ENCODE measurements around the gene HIBADH. TPM values are rescaled to one million over a fixed set of nuclear protein-coding genes. Genes with fewer than 3 reads are reported as not detected.

HIBADH gene
- polyA plus RNA-seq, 2 donors = 5.5 to 11.4 TPM

DNA sequence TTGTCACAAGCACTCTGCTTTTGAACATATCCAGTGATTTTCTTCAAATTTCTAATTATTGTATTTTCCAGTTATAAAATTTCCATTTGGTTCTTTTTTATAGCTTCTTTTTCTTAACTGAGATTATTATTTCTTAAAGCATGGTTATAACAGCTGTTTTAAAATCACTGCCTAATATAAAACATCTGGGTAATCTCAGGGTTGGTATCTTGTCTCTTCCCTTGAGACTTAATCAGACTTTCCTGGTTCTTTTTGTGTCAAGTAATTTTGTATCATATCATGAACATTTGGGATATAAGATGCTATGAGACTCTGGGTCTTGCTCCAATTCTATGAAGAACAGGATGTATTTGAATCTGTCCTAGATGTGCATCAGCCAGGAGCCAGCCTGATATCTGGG, 93.6 kb downstream of the HIBADH start:
- Histone ChIP-seq H3K36me3 (ENCODE audit: control insufficient read depth in 2 of 2, insufficient read depth in 2 of 2, low read length in 1 of 2) (no peaks in the 10 kb centered on the region), H3K4me1 (ENCODE audit: control insufficient read depth in 2 of 2, insufficient read depth in 2 of 2, low read length in 1 of 2) (no peaks in the 10 kb centered on the region), H3K27me3 (ENCODE audit: control insufficient read depth in 1 of 2, insufficient read depth in 2 of 2, low read length in 2 of 2) (no peaks in the 10 kb centered on the region), H3K9me3 (ENCODE audit: control insufficient read depth in 2 of 2, insufficient read depth in 1 of 2, low read depth in 1 of 2, low read length in 1 of 2) (no peaks in the 10 kb centered on the region), H3K4me3 (ENCODE audit: low read depth in 1 of 2, low read length in 2 of 2) (no peak overlapping the region), H3K27ac (ENCODE audit: low read depth in 2 of 2, low read length in 1 of 2) (no peak overlapping the region)

DNA sequence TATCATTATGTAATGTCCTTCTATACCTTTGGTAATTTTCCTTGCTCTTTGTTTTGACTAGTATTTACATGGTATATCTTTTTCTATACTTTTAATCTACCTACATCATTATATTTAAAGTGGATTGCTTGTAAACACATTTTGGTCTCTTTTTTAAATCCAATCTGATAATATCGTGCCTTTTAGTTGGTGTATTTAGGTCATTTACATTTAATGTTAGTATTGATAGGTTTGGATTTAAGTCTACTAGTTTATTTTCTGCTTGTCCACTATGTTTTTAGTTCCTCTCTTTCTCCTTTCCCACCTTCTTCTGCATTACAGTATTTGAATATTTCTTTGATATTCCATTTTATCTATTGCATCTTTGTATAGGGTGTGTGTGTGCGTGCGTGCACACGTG, 95.4 kb downstream of the HIBADH start:
- Histone ChIP-seq H3K4me3 (ENCODE audit: low read depth in 1 of 2, low read length in 2 of 2) (no peak overlapping the region), H3K27ac (ENCODE audit: low read depth in 2 of 2, low read length in 1 of 2) (no peak overlapping the region), H3K9me3 (ENCODE audit: control insufficient read depth in 2 of 2, insufficient read depth in 1 of 2, low read depth in 1 of 2, low read length in 1 of 2) (no peaks in the 10 kb centered on the region), H3K27me3 (ENCODE audit: control insufficient read depth in 1 of 2, insufficient read depth in 2 of 2, low read length in 2 of 2) (no peaks in the 10 kb centered on the region), H3K4me1 (ENCODE audit: control insufficient read depth in 2 of 2, insufficient read depth in 2 of 2, low read length in 1 of 2) (no peaks in the 10 kb centered on the region), H3K36me3 (ENCODE audit: control insufficient read depth in 2 of 2, insufficient read depth in 2 of 2, low read length in 1 of 2) (no peaks in the 10 kb centered on the region)
- 99% methylated on average over 4 of the region's 4 CpGs for WGBS, 2 donors

DNA sequence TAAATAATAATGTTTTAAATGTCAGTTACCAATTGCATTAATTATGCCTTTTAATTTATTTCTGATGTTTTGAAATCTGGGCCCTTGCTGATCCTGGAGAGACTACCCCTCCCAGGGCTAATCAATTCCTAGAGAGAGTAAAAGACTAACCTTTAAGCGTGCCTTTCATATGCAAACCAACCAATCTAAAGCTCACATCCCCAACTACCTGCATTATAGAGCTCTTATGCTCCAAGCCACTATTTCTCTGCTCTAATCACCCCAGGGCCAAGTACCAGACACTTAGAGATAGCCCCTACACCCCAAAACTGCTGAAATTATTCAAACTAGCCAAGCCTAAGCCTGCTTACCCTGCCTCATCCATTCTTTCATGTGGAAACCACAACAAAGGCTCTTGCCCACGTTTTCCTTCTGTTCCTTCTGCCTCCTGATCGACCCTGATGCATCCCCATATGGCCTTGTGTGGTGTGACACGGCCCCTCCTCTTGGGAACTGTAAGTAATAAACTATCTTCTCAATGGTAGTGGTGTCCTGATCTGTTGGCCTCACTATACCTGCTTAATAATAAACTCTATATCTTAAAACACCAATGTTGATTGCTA, 97.7 kb downstream of the HIBADH start:
- Histone ChIP-seq H3K4me1 (ENCODE audit: control insufficient read depth in 2 of 2, insufficient read depth in 2 of 2, low read length in 1 of 2) (no peaks in the 10 kb centered on the region), H3K27me3 (ENCODE audit: control insufficient read depth in 1 of 2, insufficient read depth in 2 of 2, low read length in 2 of 2) (no peaks in the 10 kb centered on the region), H3K9me3 (ENCODE audit: control insufficient read depth in 2 of 2, insufficient read depth in 1 of 2, low read depth in 1 of 2, low read length in 1 of 2) (no peaks in the 10 kb centered on the region), H3K4me3 (ENCODE audit: low read depth in 1 of 2, low read length in 2 of 2) (no peak overlapping the region), H3K36me3 (ENCODE audit: control insufficient read depth in 2 of 2, insufficient read depth in 2 of 2, low read length in 1 of 2) (no peaks in the 10 kb centered on the region), H3K27ac (ENCODE audit: low read depth in 2 of 2, low read length in 1 of 2) (no peak overlapping the region)
- WGBS, 2 donors = 72 to 75% methylated on average over 4 of the region's 4 CpGs

DNA sequence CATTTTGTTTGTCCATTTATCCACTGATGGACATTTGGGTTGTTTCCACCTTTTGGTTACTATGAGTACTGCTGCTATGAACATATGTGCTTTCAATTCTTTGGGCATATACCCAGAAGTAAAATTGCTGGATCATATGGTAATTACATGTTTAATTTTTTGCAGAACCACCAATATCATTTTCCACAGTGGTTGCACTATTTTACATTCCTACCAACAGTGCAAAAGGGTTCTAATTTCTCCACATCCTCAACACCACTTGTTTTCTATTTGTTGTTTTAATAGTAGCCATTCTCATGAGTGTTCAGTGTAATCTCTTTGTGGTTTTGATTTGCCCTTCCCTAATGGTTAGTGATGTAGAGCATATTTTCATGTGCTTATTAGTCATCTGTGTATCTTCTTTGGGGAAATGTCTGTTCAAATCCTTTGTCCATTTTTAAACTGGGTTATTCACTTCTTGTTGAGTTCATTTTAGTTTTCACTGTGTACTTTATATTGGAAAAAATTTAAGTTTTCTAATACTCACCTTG, 101.9 kb downstream of the HIBADH start:
- Histone ChIP-seq H3K4me1 (ENCODE audit: control insufficient read depth in 2 of 2, insufficient read depth in 2 of 2, low read length in 1 of 2) (no peaks in the 10 kb centered on the region), H3K36me3 (ENCODE audit: control insufficient read depth in 2 of 2, insufficient read depth in 2 of 2, low read length in 1 of 2) (no peaks in the 10 kb centered on the region), H3K9me3 (ENCODE audit: control insufficient read depth in 2 of 2, insufficient read depth in 1 of 2, low read depth in 1 of 2, low read length in 1 of 2) (no peaks in the 10 kb centered on the region), H3K4me3 (ENCODE audit: low read depth in 1 of 2, low read length in 2 of 2) (no peak overlapping the region), H3K27me3 (ENCODE audit: control insufficient read depth in 1 of 2, insufficient read depth in 2 of 2, low read length in 2 of 2) (no peaks in the 10 kb centered on the region), H3K27ac (ENCODE audit: low read depth in 2 of 2, low read length in 1 of 2) (no peak overlapping the region)

DNA sequence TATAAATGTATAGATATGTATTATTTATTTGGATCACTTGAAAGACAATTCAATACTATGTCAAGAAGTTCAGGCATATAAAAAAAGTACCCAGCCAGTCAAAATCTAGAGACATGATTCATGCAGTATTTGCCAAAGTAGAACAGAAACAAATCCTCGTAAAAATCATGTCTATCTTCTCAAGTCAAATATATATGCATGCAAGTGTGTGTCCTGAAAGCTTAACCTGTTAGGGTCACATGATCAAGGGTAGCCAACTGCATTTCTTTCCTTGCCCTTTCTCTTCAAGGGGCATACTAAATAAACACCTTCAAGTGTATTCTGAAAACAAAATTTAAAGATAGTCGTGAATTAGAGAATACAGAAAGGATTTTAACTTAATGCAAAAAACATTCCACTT, 107.0 kb downstream of the HIBADH start:
- Histone ChIP-seq H3K9me3 (ENCODE audit: control insufficient read depth in 2 of 2, insufficient read depth in 1 of 2, low read depth in 1 of 2, low read length in 1 of 2) (no peaks in the 10 kb centered on the region), H3K36me3 (ENCODE audit: control insufficient read depth in 2 of 2, insufficient read depth in 2 of 2, low read length in 1 of 2) (no peaks in the 10 kb centered on the region), H3K4me3 (ENCODE audit: low read depth in 1 of 2, low read length in 2 of 2) (no peak overlapping the region), H3K4me1 (ENCODE audit: control insufficient read depth in 2 of 2, insufficient read depth in 2 of 2, low read length in 1 of 2) (no peaks in the 10 kb centered on the region), H3K27ac (ENCODE audit: low read depth in 2 of 2, low read length in 1 of 2) (no peak overlapping the region), H3K27me3 (ENCODE audit: control insufficient read depth in 1 of 2, insufficient read depth in 2 of 2, low read length in 2 of 2) (no peaks in the 10 kb centered on the region)
- WGBS, 2 donors = 70 to 85% methylated on average over 2 of the region's 2 CpGs

DNA sequence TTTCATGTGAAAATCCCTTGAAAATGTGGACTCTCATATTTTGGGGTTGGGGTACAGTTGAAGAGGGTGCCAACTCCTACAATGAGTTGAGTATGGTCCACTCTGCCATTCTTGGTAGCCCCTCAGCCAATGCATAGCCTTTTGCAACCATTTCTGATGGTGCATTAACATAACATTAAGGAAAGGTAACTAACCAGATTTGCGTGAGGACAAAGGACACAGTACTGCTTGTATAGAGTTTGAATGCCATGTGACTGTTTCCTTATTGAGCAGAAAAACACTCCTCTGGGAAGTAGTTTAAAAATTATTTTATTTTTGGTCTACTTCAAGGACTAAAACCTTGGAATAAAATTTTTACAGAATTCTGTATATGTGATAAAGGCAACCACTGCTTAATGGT, 107.9 kb downstream of the HIBADH start:
- Histone ChIP-seq H3K4me3 (ENCODE audit: low read depth in 1 of 2, low read length in 2 of 2) (no peak overlapping the region), H3K4me1 (ENCODE audit: control insufficient read depth in 2 of 2, insufficient read depth in 2 of 2, low read length in 1 of 2) (no peaks in the 10 kb centered on the region), H3K9me3 (ENCODE audit: control insufficient read depth in 2 of 2, insufficient read depth in 1 of 2, low read depth in 1 of 2, low read length in 1 of 2) (no peaks in the 10 kb centered on the region), H3K27ac (ENCODE audit: low read depth in 2 of 2, low read length in 1 of 2) (no peak overlapping the region), H3K36me3 (ENCODE audit: control insufficient read depth in 2 of 2, insufficient read depth in 2 of 2, low read length in 1 of 2) (no peaks in the 10 kb centered on the region), H3K27me3 (ENCODE audit: control insufficient read depth in 1 of 2, insufficient read depth in 2 of 2, low read length in 2 of 2) (no peaks in the 10 kb centered on the region)
- 91 to 95% methylated on average over 1 of the region's 1 CpG for WGBS, 2 donors

DNA sequence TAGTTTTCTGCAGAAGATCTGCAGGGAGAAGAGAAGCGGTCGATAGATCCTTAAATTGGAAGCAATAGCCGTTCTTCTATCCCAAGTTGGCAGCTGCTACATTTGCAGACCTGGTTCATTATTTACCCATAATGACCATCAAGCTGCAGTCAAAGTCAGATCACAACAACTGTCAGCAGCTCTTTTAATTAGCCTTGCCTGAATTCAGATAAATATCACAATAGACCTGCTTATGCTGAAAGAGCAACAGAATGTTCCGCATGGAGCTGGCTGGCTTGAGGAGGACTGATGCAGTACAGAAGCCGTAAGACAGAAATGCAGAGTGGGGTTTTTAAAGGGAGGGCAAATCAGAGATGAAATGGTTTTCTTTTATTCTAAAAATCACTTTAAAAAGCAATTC, 109.4 kb downstream of the HIBADH start:
- Histone ChIP-seq H3K4me3 (ENCODE audit: low read depth in 1 of 2, low read length in 2 of 2) (no peak overlapping the region), H3K36me3 (ENCODE audit: control insufficient read depth in 2 of 2, insufficient read depth in 2 of 2, low read length in 1 of 2) (no peaks in the 10 kb centered on the region), H3K27me3 (ENCODE audit: control insufficient read depth in 1 of 2, insufficient read depth in 2 of 2, low read length in 2 of 2) (no peaks in the 10 kb centered on the region), H3K27ac (ENCODE audit: low read depth in 2 of 2, low read length in 1 of 2) (no peak overlapping the region), H3K4me1 (ENCODE audit: control insufficient read depth in 2 of 2, insufficient read depth in 2 of 2, low read length in 1 of 2) (no peaks in the 10 kb centered on the region), H3K9me3 (ENCODE audit: control insufficient read depth in 2 of 2, insufficient read depth in 1 of 2, low read depth in 1 of 2, low read length in 1 of 2) (no peaks in the 10 kb centered on the region)
- WGBS, 2 donors = 93% methylated on average over 5 of the region's 5 CpGs

DNA sequence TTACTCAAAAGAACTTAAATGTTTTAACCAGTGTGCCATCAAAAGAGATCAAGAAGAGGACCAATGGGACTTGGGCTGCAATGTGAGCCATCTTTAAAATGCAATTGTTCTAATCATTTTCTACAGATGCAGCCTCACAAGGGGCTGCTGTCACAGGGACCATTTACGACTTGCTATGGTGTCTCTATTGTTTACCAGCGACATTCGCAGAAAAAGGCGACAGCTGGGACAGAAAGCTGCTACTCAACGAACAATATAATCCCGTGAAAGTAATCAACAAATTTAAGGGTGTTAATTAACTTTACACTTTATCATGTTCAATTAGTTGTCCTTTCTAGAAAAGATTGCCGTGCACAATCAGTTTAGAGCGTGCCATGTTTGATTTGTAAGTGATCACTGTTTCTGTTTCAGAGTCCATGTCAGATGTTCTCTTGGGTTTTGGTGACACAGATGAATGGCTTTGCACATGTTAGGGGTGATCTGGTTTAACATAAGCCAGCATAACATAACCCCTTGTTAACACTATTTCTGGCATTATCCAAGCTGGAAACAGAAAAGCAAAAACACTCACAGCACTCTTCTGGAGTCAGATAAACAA, 110.8 kb downstream of the HIBADH start:
- WGBS, 2 donors = 90 to 93% methylated on average over 8 of the region's 8 CpGs
- H3K9me3 ChIP-seq (ENCODE audit: control insufficient read depth in 2 of 2, insufficient read depth in 1 of 2, low read depth in 1 of 2, low read length in 1 of 2) = no peaks in the 10 kb centered on the region
- H3K27ac ChIP-seq (ENCODE audit: low read depth in 2 of 2, low read length in 1 of 2) = no peak overlapping the region
- no peaks in the 10 kb centered on the region for H3K4me1 ChIP-seq (ENCODE audit: control insufficient read depth in 2 of 2, insufficient read depth in 2 of 2, low read length in 1 of 2)
- H3K36me3 ChIP-seq (ENCODE audit: control insufficient read depth in 2 of 2, insufficient read depth in 2 of 2, low read length in 1 of 2) = no peaks in the 10 kb centered on the region
- H3K27me3 ChIP-seq (ENCODE audit: control insufficient read depth in 1 of 2, insufficient read depth in 2 of 2, low read length in 2 of 2) = no peaks in the 10 kb centered on the region
- H3K4me3 ChIP-seq (ENCODE audit: low read depth in 1 of 2, low read length in 2 of 2) = no peak overlapping the region

DNA sequence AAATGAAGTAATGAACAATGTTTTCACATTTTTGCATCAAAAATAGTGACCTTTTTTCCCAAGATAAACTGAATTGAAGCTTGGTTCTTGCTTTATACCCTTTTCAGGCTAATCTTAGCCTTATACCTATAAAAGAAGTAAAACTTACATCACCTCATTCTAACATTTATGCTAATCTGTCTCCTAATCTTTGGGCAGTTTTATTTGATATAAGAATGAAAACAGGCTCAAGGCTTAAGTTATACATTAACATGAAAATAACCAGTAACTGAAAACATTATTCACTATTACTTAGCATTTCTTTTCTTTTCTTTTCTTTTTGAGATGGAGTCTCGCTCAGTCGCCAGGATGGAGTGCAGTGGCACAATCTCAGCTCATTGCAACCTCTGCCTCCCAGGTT, 113.1 kb downstream of the HIBADH start:
- H3K9me3 ChIP-seq (ENCODE audit: control insufficient read depth in 2 of 2, insufficient read depth in 1 of 2, low read depth in 1 of 2, low read length in 1 of 2) = no peaks in the 10 kb centered on the region
- H3K27ac ChIP-seq (ENCODE audit: low read depth in 2 of 2, low read length in 1 of 2) = no peak overlapping the region
- H3K4me3 ChIP-seq (ENCODE audit: low read depth in 1 of 2, low read length in 2 of 2) = no peak overlapping the region
- H3K4me1 ChIP-seq (ENCODE audit: control insufficient read depth in 2 of 2, insufficient read depth in 2 of 2, low read length in 1 of 2) = no peaks in the 10 kb centered on the region
- H3K36me3 ChIP-seq (ENCODE audit: control insufficient read depth in 2 of 2, insufficient read depth in 2 of 2, low read length in 1 of 2) = no peaks in the 10 kb centered on the region
- WGBS, 2 donors = 97% methylated on average over 2 of the region's 2 CpGs
- H3K27me3 ChIP-seq (ENCODE audit: control insufficient read depth in 1 of 2, insufficient read depth in 2 of 2, low read length in 2 of 2) = no peaks in the 10 kb centered on the region

DNA sequence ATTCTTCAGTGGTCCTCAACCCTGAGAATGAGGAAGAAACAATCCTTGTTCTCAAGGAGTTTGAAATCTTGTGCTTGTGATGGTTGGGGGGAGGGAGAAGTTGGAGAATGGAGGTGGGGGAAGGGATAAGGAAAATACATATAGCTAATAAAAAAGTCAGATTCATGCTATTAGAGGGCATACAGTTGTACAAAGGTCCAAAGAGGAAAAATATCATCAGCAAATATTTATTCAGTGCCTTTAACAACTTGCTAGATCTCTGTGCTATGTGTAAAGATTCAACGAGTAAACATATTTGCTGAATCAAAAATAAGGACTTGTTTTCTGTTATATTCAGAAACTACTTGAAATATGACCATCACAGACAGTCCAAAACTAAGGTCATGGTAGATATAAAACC, 114.4 kb downstream of the HIBADH start:
- H3K9me3 ChIP-seq (ENCODE audit: control insufficient read depth in 2 of 2, insufficient read depth in 1 of 2, low read depth in 1 of 2, low read length in 1 of 2) = no peaks in the 10 kb centered on the region
- no peak overlapping the region for H3K27ac ChIP-seq (ENCODE audit: low read depth in 2 of 2, low read length in 1 of 2)
- WGBS, 2 donors = 93% methylated on average over 1 of the region's 1 CpG
- no peaks in the 10 kb centered on the region for H3K4me1 ChIP-seq (ENCODE audit: control insufficient read depth in 2 of 2, insufficient read depth in 2 of 2, low read length in 1 of 2)
- H3K27me3 ChIP-seq (ENCODE audit: control insufficient read depth in 1 of 2, insufficient read depth in 2 of 2, low read length in 2 of 2) = no peaks in the 10 kb centered on the region
- H3K36me3 ChIP-seq (ENCODE audit: control insufficient read depth in 2 of 2, insufficient read depth in 2 of 2, low read length in 1 of 2) = no peaks in the 10 kb centered on the region
- H3K4me3 ChIP-seq (ENCODE audit: low read depth in 1 of 2, low read length in 2 of 2) = no peak overlapping the region
